ENCODE results near the gene VPS50.

Gene VPS50

DNA sequence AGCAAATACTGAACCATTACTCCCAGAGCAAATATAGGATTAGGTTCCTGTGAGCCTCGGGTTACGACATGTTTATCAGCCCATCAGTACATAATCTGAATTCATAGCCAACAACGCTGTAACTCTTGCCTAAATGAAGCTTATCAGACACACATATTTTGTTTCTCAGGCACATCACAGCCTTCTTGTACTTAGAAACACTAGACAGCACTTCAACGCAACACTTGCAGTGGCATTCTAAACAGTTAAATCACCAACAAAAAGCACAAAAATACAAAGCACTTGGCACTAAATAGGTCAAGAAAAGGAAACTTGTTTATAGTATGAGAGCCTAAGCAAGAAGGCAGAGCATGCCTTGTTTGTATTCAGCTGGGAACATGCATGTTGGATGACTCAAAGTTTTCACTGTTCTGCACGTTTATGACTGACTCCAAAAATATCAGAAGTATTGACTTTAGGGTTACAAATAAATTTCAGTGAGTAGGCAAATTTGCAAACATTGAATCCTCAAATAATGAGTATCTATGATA, 75.0 kb downstream of the VPS50 start:
- Mint-ChIP-seq H3K9me3 (no peaks in the 10 kb centered on the region), H3K4me1 (no peaks in the 10 kb centered on the region), H3K27me3 (ENCODE audit: low read depth) (no peaks in the 10 kb centered on the region)

DNA sequence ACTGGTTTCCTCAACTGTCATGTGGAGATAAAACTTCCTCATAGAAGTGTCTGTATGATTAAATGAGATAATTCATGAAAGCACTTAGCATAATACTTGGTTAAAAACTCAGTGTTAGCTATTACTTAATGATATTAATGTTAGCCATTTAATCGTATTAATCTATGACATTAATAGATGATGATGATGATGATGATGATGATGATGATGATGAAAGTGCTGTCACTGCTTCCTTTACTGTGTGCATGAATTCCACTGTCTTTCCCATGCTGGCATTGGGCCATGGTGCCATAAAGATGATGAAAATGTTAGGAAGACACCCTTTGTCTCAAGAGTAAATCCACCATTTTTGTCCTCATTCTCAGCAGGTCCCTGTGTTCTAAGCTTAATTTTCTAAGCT, 75.8 kb downstream of the VPS50 start:
- Mint-ChIP-seq H3K9me3 (no peaks in the 10 kb centered on the region), H3K36me3 (ENCODE audit: low read depth) (peaks cover 10% of the 10 kb centered on the region), H3K4me3 (no peak overlapping the region), H3K27me3 (ENCODE audit: low read depth) (no peaks in the 10 kb centered on the region), H3K4me1 (no peaks in the 10 kb centered on the region), H3K27ac (no peak overlapping the region)
- TF ChIP-seq, protein P1, sequence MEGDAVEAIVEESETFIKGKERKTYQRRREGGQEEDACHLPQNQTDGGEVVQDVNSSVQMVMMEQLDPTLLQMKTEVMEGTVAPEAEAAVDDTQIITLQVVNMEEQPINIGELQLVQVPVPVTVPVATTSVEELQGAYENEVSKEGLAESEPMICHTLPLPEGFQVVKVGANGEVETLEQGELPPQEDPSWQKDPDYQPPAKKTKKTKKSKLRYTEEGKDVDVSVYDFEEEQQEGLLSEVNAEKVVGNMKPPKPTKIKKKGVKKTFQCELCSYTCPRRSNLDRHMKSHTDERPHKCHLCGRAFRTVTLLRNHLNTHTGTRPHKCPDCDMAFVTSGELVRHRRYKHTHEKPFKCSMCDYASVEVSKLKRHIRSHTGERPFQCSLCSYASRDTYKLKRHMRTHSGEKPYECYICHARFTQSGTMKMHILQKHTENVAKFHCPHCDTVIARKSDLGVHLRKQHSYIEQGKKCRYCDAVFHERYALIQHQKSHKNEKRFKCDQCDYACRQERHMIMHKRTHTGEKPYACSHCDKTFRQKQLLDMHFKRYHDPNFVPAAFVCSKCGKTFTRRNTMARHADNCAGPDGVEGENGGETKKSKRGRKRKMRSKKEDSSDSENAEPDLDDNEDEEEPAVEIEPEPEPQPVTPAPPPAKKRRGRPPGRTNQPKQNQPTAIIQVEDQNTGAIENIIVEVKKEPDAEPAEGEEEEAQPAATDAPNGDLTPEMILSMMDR (IDR thresholded peaks at IDR 0.05; ENCODE audit: unreplicated experiment in 3 of 3) = no peak

More for the DNA sequence above, 75.0 kb downstream of the VPS50 start:
- H3K36me3 Mint-ChIP-seq (ENCODE audit: low read depth) = peaks cover 4% of the 10 kb centered on the region
- no peak overlapping the region for H3K4me3 Mint-ChIP-seq
- TF ChIP-seq, protein P1 (IDR thresholded peaks at IDR 0.05; ENCODE audit: unreplicated experiment in 3 of 3) = no peak
- no peak overlapping the region for H3K27ac Mint-ChIP-seq

DNA sequence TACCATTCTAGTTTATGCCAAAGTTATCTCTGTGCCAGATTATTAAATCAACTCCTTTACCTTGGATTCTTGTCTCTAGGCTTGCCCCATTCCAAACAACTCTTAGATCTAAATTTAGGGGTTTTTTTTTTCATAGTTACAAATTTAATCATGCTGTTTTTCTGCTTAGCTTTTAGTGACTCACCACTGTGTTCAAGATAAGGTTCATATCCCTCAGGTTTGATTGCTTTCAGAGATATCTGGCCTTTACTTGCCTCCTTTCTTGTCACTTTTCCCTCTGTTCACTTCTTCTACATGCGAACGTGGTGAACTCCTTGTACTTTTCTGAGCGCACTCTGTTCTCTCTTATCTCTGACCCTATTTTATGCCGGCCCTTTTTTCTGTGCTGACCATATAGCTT, 78.2 kb downstream of the VPS50 start:
- Mint-ChIP-seq H3K4me1 (no peaks in the 10 kb centered on the region), H3K4me3 (no peak overlapping the region), H3K9me3 (no peaks in the 10 kb centered on the region), H3K36me3 (ENCODE audit: low read depth) (peaks cover 10% of the 10 kb centered on the region), H3K27ac (no peak overlapping the region), H3K27me3 (ENCODE audit: low read depth) (no peaks in the 10 kb centered on the region)
- TF ChIP-seq, protein P1 (IDR thresholded peaks at IDR 0.05; ENCODE audit: unreplicated experiment in 3 of 3) = no peak

DNA sequence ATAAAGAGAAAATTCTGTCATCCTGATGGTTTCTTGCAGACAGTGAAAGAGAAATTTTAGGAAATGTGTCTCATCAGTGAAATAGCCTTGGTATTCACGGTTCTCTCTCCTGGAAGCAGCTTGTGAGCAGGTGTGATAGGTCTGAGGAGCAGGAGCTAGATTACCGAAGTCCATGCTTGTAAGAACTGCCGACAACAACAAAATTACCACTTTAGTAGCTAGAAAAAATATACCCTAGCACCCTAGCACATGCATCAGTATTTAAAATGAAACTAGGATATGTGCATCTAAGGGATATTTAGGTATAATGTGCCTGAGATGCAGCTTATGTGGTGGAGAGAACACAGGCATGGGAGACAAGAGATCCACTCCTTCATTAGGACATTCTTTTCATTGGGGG, 82.3 kb downstream of the VPS50 start:
- no peaks in the 10 kb centered on the region for H3K27me3 Mint-ChIP-seq (ENCODE audit: low read depth)
- H3K4me1 Mint-ChIP-seq = no peaks in the 10 kb centered on the region
- no peak overlapping the region for H3K4me3 Mint-ChIP-seq
- H3K27ac Mint-ChIP-seq = no peak overlapping the region
- peaks cover 6% of the 10 kb centered on the region for H3K36me3 Mint-ChIP-seq (ENCODE audit: low read depth)
- no peaks in the 10 kb centered on the region for H3K9me3 Mint-ChIP-seq
- TF ChIP-seq, protein P1 (IDR thresholded peaks at IDR 0.05; ENCODE audit: unreplicated experiment in 3 of 3) = no peak

GRCh38 chr7:93315896-93316295, 83.7 kb downstream of the VPS50 start:
- peaks cover 10% of the 10 kb centered on the region for H3K36me3 Mint-ChIP-seq (ENCODE audit: low read depth)
- no peaks in the 10 kb centered on the region for H3K27me3 Mint-ChIP-seq (ENCODE audit: low read depth)
- no peaks in the 10 kb centered on the region for H3K4me1 Mint-ChIP-seq
- H3K4me3 Mint-ChIP-seq = no peak overlapping the region
- TF ChIP-seq, protein P1 (IDR thresholded peaks at IDR 0.05; ENCODE audit: unreplicated experiment in 3 of 3) = no peak
- no peaks in the 10 kb centered on the region for H3K9me3 Mint-ChIP-seq
- H3K27ac Mint-ChIP-seq = no peak overlapping the region

DNA sequence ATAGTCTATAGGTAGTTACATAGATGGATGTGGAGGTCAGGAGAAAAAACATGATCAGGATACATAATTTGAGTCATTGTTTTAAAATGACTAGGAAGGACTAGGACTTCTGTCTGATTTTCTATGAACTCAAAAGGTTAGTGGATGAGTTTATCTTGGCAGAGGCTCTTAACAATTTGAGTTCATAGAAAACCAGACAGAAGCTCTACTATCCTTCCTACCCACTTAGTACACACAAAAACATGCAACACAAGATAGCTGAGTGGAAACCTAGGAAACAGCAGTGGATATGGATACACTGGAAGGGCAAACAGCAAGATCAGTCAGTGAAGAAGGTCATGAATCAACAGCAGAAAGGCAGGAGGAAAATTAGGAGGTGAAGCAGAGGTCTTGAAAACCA, 84.6 kb downstream of the VPS50 start:
- no peaks in the 10 kb centered on the region for H3K27me3 Mint-ChIP-seq (ENCODE audit: low read depth)
- TF ChIP-seq, protein P1 (IDR thresholded peaks at IDR 0.05; ENCODE audit: unreplicated experiment in 3 of 3) = no peak
- no peak overlapping the region for H3K27ac Mint-ChIP-seq
- no peaks in the 10 kb centered on the region for H3K9me3 Mint-ChIP-seq
- H3K36me3 Mint-ChIP-seq (ENCODE audit: low read depth) = peaks cover 18% of the 10 kb centered on the region
- no peaks in the 10 kb centered on the region for H3K4me1 Mint-ChIP-seq
- H3K4me3 Mint-ChIP-seq = no peak overlapping the region

All from nephron (organoid).